Activated T-cell treated with anti-CD3 and anti-CD28 coated beads for 1 hour (primary cell): ENCODE results near the gene C11orf68.
"Not testable (repeated sequence)": the region's sequence is repeated elsewhere in the genome, so short reads cannot be mapped to it uniquely, and the experiment has no call there.

Experiments
- DNase-seq: peaks from one replicate; pipeline ENCODE4 v3.0.0-alpha.2; 2020; ENCODE audit warnings: low read depth

Gene C11orf68

GRCh38 chr11:65912845-65913244 lies 6.0 kb downstream of the C11orf68 start:
- no peak for DNase-seq

- DNase-seq: no peak
Observed at GRCh38 chr11:65911682-65912568, 6.9 kb downstream of the C11orf68 start.

GRCh38 chr11:65907878-65908277 lies 11.0 kb downstream of the C11orf68 start:
- no peak for DNase-seq

- DNase-seq: no peak
Observed at GRCh38 chr11:65906602-65907001, 12.3 kb downstream of the C11orf68 start.

GRCh38 chr11:65903715-65904114 lies 15.1 kb downstream of the C11orf68 start:
- DNase-seq: no peak

- no peak for DNase-seq
Observed at GRCh38 chr11:65903068-65903481, 15.8 kb downstream of the C11orf68 start.

GRCh38 chr11:65900899-65901180 lies 18.0 kb downstream of the C11orf68 start:
- DNase-seq: no peak

GRCh38 chr11:65900125-65900898 lies 18.6 kb downstream of the C11orf68 start, which contains the start of gene FOSL1:
TSS of gene FOSL1 (minus strand) at chr11:65900388. CDS start at chr11:65900339, 49 bp downstream.
- DNase-seq: peak; percentile 87

GRCh38 chr11:65899356-65900124 lies 19.3 kb downstream of the C11orf68 start:
- DNase-seq: no peak

- DNase-seq: no peak
Observed at GRCh38 chr11:65898656-65899355, 20.1 kb downstream of the C11orf68 start.

GRCh38 chr11:65897020-65897471 lies 21.8 kb downstream of the C11orf68 start:
- no peak for DNase-seq

- DNase-seq: no peak
Observed at GRCh38 chr11:65896034-65896999, 22.5 kb downstream of the C11orf68 start.

GRCh38 chr11:65895482-65895981 lies 23.3 kb downstream of the C11orf68 start:
- no peak for DNase-seq

- no peak for DNase-seq
Observed at GRCh38 chr11:65894034-65894591, 24.7 kb downstream of the C11orf68 start.

GRCh38 chr11:65892661-65893317 lies 26.1 kb downstream of the C11orf68 start:
- DNase-seq: no peak

- DNase-seq: not testable (repeated sequence)
Observed at GRCh38 chr11:65892137-65892540, 26.7 kb downstream of the C11orf68 start.

GRCh38 chr11:65891219-65892136 lies 27.4 kb downstream of the C11orf68 start:
- DNase-seq: no peak
